ENCODE data around the gene TJP1.

Gene TJP1

GRCh38 chr15:29800491-29801366 is 21.5 kb downstream of the TJP1 start:
- TF ChIP-seq, protein P1, sequence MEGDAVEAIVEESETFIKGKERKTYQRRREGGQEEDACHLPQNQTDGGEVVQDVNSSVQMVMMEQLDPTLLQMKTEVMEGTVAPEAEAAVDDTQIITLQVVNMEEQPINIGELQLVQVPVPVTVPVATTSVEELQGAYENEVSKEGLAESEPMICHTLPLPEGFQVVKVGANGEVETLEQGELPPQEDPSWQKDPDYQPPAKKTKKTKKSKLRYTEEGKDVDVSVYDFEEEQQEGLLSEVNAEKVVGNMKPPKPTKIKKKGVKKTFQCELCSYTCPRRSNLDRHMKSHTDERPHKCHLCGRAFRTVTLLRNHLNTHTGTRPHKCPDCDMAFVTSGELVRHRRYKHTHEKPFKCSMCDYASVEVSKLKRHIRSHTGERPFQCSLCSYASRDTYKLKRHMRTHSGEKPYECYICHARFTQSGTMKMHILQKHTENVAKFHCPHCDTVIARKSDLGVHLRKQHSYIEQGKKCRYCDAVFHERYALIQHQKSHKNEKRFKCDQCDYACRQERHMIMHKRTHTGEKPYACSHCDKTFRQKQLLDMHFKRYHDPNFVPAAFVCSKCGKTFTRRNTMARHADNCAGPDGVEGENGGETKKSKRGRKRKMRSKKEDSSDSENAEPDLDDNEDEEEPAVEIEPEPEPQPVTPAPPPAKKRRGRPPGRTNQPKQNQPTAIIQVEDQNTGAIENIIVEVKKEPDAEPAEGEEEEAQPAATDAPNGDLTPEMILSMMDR (IDR thresholded peaks at IDR 0.05; ENCODE audit: borderline replicate concordance, insufficient read depth, low read depth, low read length), result no peak
- H3K4me3 ChIP-seq (ENCODE audit: low read depth, low read length), result no peak overlapping the region

GRCh38 chr15:29799859-29800258 is 22.4 kb downstream of the TJP1 start:
- TF ChIP-seq, protein P1 (IDR thresholded peaks at IDR 0.05; ENCODE audit: borderline replicate concordance, insufficient read depth, low read depth, low read length), result no peak
- no peak overlapping the region for H3K4me3 ChIP-seq (ENCODE audit: low read depth, low read length)

- H3K4me3 ChIP-seq (ENCODE audit: low read depth, low read length), result no peak overlapping the region
- TF ChIP-seq, protein P1 (IDR thresholded peaks at IDR 0.05; ENCODE audit: borderline replicate concordance, insufficient read depth, low read depth, low read length), result no peak
Measured at GRCh38 chr15:29795610-29796009, 26.7 kb downstream of the TJP1 start.

DNA sequence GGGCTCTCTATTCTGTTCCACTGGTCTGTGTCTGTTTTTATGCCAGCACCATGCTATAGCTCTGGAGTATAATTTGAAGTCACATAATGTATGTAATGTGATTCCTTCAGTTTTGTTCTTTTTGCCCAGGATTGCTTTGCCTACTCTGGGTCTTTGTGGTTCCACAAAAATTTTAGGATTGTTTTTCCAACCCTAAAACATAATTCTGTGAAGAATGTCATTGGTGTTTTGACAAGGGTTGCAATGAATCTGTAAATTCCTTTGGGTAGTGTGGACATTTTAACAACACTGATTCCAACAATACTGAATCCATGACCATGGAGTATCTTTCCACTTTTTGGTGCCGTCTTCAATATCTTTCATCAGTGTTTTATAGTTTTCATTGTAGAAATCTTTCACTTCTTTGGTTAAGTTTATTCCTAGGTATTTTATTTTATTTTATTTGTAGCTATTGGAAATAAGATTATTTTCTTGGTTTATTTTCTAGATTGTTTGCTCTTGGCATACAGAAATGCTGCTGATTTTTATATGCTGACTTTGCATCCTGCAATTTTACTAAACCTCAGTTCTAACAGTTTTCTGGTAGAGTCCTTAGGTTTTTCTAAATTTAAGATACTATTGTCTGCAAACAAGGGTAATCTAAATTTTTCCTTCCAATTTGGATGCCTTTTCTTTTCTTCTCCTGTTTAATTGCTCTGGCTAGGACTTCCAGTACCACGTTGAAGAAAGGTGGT is 29.7 kb downstream of the TJP1 start:
- TF ChIP-seq, protein P1 (IDR thresholded peaks at IDR 0.05; ENCODE audit: borderline replicate concordance, insufficient read depth, low read depth, low read length), result no peak
- H3K4me3 ChIP-seq (ENCODE audit: low read depth, low read length), result no peak overlapping the region

GRCh38 chr15:29790607-29791006 is 31.7 kb downstream of the TJP1 start:
- TF ChIP-seq, protein P1 (IDR thresholded peaks at IDR 0.05; ENCODE audit: borderline replicate concordance, insufficient read depth, low read depth, low read length), result no peak
- H3K4me3 ChIP-seq (ENCODE audit: low read depth, low read length), result no peak overlapping the region

DNA sequence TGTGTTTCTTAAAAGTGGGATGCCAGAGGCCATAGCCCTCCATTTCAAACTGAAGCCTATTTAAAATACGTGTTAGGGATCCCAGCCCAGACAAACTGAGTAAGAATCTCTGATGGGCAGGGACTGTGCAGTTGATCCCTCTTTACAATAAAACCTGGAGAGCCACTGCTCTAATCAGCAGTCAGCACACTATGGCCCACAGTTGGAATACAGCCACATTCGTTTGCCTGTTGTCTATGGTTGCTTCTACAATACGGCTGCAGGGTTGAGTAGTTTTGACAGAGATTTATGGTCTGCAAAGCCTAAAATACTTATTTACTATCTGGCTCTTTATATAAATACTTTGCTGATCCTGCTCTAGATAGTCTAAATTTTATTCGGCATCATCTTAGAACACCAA is 32.4 kb downstream of the TJP1 start:
- H3K4me3 ChIP-seq (ENCODE audit: low read depth, low read length), result no peak overlapping the region
- TF ChIP-seq, protein P1 (IDR thresholded peaks at IDR 0.05; ENCODE audit: borderline replicate concordance, insufficient read depth, low read depth, low read length), result no peak

Data from GM12875 (cell line).